Gastroesophageal sphincter (tissue), 4 donors: Measurements from ENCODE around the gene NFAM1. TPM values are rescaled to one million over a fixed set of nuclear protein-coding genes. Genes with fewer than 3 reads are reported as not detected.

Source experiments
- ATAC-seq: fragments of 150-250 bp; one replicate; pipeline ENCODE4 v1.9.1; 2016; ENCODE audit warnings: mild to moderate bottlenecking, moderate library complexity
- H3K27ac ChIP-seq, 4 donors: fragments of 200-600 bp; sonication (generic) in 3 of 4; 1 replicate in 3 of 4; 2 replicates in 1 of 4; pipeline ENCODE4 v1.5.1; 2016 to 2019
- H3K27me3 ChIP-seq: fragments of 200-600 bp; sonication (generic); one replicate; pipeline ENCODE4 v1.5.1; 2019
- H3K36me3 ChIP-seq, 2 donors: fragments of 200-600 bp; sonication (generic); one replicate each; pipeline ENCODE4 v1.5.1; 2019; ENCODE audit warnings: control low read depth in 1 of 2
- H3K4me1 ChIP-seq, 3 donors: fragments of 200-600 bp; sonication (generic); 1 replicate in 2 of 3; 2 replicates in 1 of 3; pipeline ENCODE4 v1.5.1; 2016 to 2019; ENCODE audit warnings: control low read depth in 2 of 3
- H3K4me3 ChIP-seq, 2 donors: fragments of 200-600 bp; sonication (generic); one replicate each; pipeline ENCODE4 v1.5.1; 2019; ENCODE audit warnings: mild to moderate bottlenecking in 1 of 2, moderate library complexity in 1 of 2
- H3K9me3 ChIP-seq, 3 donors: fragments of 200-600 bp; sonication (generic); one replicate each; pipeline ENCODE4 v1.5.1; 2017 to 2019; ENCODE audit warnings: control low read depth in 2 of 3
- EP300 ChIP-seq: sonication (generic); formaldehyde crosslinking; IDR thresholded peaks from one replicate; pipeline ENCODE4 v1.6.1; 2017; ENCODE audit warnings: antibody characterized with exemption, mild to moderate bottlenecking
- POLR2A ChIP-seq, 2 donors: fragments of 450-650 bp; IDR thresholded peaks; one replicate each; pipeline ENCODE4 v1.6.1; 2017; ENCODE audit warnings: antibody characterized with exemption in 2 of 2, mild to moderate bottlenecking in 2 of 2, moderate library complexity in 1 of 2
- POLR2AphosphoS5 ChIP-seq: sonication (generic); formaldehyde crosslinking; IDR thresholded peaks from one replicate; pipeline ENCODE4 v1.6.1; 2017; ENCODE audit warnings: antibody characterized with exemption
- WGBS, 2 donors: methylation state at CpG; one replicate each; pipeline ENCODE4 v1.1.5; 2018; ENCODE audit warnings: low coverage in 1 of 2; 5-methylcytosine and 5-hydroxymethylcytosine counted together
- total RNA-seq, 4 donors: library from RNA; depleted of rRNA; stranded (reverse); fragments of >200 nt; gene quantifications; one replicate each; pipeline ENCODE4 v1.1.0, GENCODE V29; 2016
- TF ChIP-seq, protein P1 (sequence below), 4 experiments: fragments of 200-600 bp in 2 of 4; fragments of 450-650 bp in 2 of 4; sonication (generic) in 1 of 4; IDR thresholded peaks; one replicate each; pipeline ENCODE4 v1.5.1; 2017 to 2019; ENCODE audit warnings: antibody characterized with exemption in 4 of 4, mild to moderate bottlenecking in 2 of 4, moderate library complexity in 2 of 4

The NFAM1 gene
- total RNA-seq, 4 donors from 2014 or later: 1.2 to 3.4 (median 2.7) TPM

DNA sequence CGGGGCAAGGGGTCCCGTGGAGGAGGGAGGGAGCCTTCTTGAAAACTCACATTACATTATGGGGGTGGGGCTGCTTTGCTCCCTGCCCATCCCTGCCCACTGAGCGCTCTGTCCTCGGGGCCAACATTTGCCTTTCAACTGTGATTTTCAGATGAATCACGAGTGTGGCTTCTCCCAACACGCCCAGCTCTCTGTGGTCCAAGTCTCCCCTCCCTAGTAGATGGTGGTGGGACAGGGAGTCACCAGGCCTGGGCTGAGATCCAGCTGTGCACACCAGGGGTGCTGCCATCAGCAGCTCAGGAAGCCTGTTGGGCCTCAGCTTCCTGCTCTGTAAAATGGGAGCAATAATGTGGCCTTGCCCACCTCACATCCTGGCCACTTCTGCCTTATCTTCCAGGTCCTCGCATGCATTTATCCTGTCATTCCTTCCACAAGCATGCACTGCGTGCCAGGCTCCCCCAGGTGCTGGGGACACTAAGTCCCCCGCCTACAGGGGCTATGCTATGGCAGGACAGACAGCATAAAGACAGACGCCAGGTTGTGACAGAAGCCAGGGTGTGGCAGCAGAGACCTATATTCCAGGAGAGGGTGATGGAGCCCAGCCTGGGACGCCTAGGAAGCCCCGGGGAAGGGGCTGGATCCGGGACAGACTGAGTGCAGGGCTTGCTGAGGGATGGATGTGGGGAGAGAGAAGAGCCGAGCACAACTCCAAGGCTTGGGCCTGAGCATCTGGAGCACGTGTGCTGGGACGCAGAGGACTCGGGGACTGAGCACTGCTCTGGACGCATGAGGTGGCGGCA is 30.5 kb downstream of the NFAM1 start:
- no peak for ATAC-seq
- H3K27ac ChIP-seq: no peak overlapping the region
- WGBS, 2 donors: 76% methylated on average over 3 of the region's 19 CpGs; no CpG with 5 or more reads in 1 of the 2 donors
- no peaks in the 10 kb centered on the region for H3K36me3 ChIP-seq
- peaks cover 19% of the 10 kb centered on the region for H3K27me3 ChIP-seq
- H3K4me1 ChIP-seq: no peaks in the 10 kb centered on the region
- H3K4me3 ChIP-seq: no peak overlapping the region
- no peaks in the 10 kb centered on the region for H3K9me3 ChIP-seq
- no peak for TF ChIP-seq POLR2A (IDR thresholded peaks at IDR 0.05)
- TF ChIP-seq POLR2AphosphoS5: no peak
- TF ChIP-seq EP300: no peak
- TF ChIP-seq, protein P1, sequence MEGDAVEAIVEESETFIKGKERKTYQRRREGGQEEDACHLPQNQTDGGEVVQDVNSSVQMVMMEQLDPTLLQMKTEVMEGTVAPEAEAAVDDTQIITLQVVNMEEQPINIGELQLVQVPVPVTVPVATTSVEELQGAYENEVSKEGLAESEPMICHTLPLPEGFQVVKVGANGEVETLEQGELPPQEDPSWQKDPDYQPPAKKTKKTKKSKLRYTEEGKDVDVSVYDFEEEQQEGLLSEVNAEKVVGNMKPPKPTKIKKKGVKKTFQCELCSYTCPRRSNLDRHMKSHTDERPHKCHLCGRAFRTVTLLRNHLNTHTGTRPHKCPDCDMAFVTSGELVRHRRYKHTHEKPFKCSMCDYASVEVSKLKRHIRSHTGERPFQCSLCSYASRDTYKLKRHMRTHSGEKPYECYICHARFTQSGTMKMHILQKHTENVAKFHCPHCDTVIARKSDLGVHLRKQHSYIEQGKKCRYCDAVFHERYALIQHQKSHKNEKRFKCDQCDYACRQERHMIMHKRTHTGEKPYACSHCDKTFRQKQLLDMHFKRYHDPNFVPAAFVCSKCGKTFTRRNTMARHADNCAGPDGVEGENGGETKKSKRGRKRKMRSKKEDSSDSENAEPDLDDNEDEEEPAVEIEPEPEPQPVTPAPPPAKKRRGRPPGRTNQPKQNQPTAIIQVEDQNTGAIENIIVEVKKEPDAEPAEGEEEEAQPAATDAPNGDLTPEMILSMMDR (IDR thresholded peaks at IDR 0.05): no peak

DNA sequence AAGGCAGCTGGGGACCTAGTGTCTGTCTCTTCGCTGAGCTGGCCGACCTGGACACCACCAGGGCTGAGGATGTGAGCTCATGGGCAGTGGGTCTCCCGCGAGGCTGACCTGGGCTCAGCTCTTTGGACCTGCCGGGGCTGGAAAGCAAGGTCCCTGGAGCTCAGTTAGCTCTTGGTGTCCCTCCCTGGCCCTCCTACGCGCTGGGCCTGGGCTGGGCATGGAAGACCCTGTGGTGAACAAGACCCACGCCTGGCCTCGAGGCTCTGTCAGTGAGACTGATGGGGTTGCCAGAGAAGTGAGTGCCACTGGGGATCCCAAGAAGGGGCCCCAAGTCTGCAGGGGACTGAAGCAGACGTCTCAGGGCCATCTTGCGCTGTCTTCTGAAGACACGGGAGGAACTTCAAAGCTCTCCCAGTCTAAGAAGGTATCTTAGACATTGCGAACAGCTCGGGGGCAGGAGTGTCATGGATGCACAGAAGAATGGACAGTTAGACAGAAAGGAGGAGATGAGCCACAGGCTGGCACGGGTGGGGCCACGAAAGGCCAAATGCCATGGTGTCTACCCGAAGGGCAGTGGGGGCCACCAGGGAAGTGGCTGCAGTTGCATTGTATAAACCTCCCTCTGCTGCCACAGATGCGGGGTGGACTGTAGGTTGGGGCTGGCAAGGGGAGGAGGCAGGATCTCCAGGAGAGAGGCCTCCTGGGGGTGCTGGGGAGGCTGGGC is 31.2 kb downstream of the NFAM1 start:
- H3K9me3 ChIP-seq: no peaks in the 10 kb centered on the region
- no peak for TF ChIP-seq POLR2A (IDR thresholded peaks at IDR 0.05)
- no peak for TF ChIP-seq POLR2AphosphoS5
- H3K36me3 ChIP-seq: no peaks in the 10 kb centered on the region
- no peaks in the 10 kb centered on the region for H3K4me1 ChIP-seq
- H3K27me3 ChIP-seq: peaks cover 19% of the 10 kb centered on the region
- H3K4me3 ChIP-seq: no peak overlapping the region
- ATAC-seq: no peak
- 85 to 92% methylated on average over 5 to 8 of the region's 18 CpGs for WGBS, 2 donors
- no peak overlapping the region for H3K27ac ChIP-seq

DNA sequence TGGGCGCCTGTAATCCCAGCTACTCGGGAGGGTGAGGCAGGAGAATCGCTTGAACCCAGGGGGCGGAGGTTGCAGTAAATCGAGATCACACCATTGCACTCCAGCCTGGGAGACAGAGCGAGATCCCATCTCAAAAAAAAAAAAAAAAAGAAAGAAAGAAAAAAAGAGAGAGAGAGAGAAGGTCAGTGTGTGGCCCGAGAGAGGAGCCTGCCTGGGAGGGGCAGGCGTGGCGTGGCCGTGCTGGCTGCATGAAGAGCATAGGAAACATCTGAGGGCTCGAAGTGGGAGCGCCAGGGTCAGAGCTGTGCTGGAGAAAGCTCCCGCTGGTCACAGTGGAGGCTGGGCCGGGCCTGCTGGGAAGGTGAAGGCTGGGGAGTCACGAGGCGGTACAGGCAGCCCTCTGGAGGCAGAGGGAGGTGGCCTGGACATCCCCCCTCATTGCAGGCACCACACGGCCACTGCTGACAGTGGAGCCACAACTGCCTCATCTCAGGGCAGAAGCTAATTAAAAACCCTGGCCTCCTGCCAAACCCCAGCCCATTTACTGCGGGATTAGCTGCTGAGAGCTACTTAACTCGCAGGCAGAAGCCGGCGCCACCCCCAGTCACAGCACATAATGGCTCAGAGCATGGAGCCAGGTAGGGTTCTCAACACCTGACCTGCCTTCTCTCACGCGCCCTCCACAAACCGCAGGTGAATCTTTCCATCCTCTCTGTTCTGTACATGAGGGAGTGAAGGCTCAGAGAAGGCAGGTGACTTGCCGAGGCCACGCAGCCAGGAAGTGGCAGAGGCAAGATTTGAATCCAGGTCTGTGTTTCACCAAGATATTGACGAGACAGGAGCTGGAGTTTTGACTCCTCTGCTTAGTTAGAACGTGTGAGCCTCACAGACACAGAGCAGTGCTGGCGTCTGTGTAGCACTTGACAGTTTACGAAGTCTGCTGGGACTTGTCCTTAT is 32.6 kb downstream of the NFAM1 start:
- no peak for ATAC-seq
- no peaks in the 10 kb centered on the region for H3K4me1 ChIP-seq
- no peaks in the 10 kb centered on the region for H3K36me3 ChIP-seq
- WGBS, 2 donors: 59 to 77% methylated on average over 14 to 26 of the region's 30 CpGs
- H3K27me3 ChIP-seq: peaks cover 19% of the 10 kb centered on the region
- no peak overlapping the region for H3K4me3 ChIP-seq
- H3K9me3 ChIP-seq: no peaks in the 10 kb centered on the region
- no peak for TF ChIP-seq EP300
- TF ChIP-seq, protein P1 (IDR thresholded peaks at IDR 0.05): no peak
- no peak for TF ChIP-seq POLR2A (IDR thresholded peaks at IDR 0.05)
- TF ChIP-seq POLR2AphosphoS5: no peak
- no peak overlapping the region for H3K27ac ChIP-seq

DNA sequence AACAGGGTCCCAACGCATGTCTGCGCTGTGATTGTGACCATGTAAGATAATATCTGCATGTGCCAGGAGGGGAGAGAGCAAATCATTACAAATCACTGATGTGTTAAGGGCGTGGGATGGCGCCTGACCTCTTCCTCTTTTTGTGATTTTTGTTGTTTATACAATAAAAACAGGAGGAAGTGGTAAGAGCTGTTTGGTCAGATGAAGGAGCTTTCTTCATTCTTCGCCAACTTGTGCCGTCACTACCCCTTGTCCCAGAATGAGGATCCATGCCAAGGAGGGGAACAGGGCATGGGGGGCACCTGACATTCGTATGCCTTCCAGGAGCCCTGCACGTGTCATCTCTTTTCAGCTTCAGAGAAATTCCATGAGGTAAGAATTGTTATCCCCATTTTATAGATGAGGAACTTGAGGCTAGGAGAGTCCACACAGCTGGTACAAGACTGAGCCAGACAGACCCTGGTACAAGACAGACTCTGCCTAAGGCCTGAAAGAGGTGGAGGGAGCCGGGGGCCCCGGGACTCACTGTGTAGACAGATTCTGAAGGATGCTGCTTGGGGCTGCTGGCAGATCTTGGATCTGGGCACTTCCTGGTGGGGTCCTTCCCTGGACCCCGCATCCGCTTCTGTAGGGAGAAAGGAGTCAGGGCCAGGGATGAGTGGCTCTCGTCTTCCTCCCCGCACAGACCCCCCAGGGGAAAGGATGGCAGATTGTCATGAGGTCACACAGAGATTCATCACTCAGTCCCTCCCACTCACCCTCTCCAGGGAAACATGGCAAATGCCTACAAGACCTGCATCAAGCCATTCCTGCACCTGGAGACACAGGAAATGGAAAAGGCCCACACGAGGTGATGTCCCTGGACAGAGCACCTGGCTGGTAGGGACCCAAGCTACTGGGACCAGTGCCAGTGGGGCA is 34.6 kb downstream of the NFAM1 start:
- peak; percentile 66 for ATAC-seq
- H3K4me1 ChIP-seq: no peaks in the 10 kb centered on the region
- H3K9me3 ChIP-seq: no peaks in the 10 kb centered on the region
- WGBS, 2 donors: 57 to 72% methylated on average over 9 of the region's 15 CpGs
- peaks cover 19% of the 10 kb centered on the region for H3K27me3 ChIP-seq
- TF ChIP-seq POLR2AphosphoS5 (no peak), EP300 (no peak), POLR2A (IDR thresholded peaks at IDR 0.05) (no peak)
- TF ChIP-seq, protein P1 (IDR thresholded peaks at IDR 0.05): no peak
- no peaks in the 10 kb centered on the region for H3K36me3 ChIP-seq
- no peak overlapping the region for H3K4me3 ChIP-seq
- H3K27ac ChIP-seq: peak overlapping the region in 2 of 4 donors; percentile 47 to 69
